HG03097 (cell line): ENCODE results near the gene GRM8.

Experiments used
- ATAC-seq: cut with Tn5 transposase; IDR thresholded peaks from one replicate; pipeline ENCODE4 v1.9.1; 2021; ENCODE audit not compliant: unreplicated experiment, low FRiP score

GRM8 gene

DNA sequence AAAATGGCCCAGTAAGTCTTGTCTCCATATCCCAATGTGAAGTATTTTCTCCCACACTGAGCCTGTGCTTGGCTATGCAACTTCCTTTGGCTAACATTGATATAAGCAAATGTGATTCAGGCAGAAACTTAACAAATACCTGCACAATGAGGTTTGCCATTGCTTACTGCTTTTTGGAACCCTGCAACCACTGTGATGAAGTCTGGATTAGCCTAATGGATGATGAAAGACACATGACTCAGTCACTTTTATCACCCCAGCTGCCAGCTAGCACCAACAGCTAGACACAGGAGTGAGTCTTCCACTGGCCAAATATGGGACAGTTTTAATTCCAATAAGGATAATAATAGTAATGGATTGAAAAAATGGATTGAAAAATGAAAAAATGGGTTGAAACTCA, 854.5 kb downstream of the GRM8 start:
- ATAC-seq, result no peak

GRCh38 chr7:126394406-126394805, 858.3 kb downstream of the GRM8 start:
- no peak for ATAC-seq
